GM13977 (cell line): ENCODE measurements around the gene OTOGL.

Experiments used
- DNase-seq: peaks from one replicate; pipeline ENCODE4 v3.0.0; 2012; ENCODE audit warnings: low spot score
- CTCF ChIP-seq: IDR thresholded peaks from 2 replicates; pipeline ENCODE4 v1.5.1; 2012; ENCODE audit warnings: mild to moderate bottlenecking, control low read depth; ENCODE audit not compliant: insufficient read depth; ENCODE audit errors: extremely low read depth, missing control alignments
- in situ Hi-C: fragments of 300-500 bp; cut with MboI; formaldehyde crosslinking; loops from one replicate; pipeline ENCODE4 v1.12.0; 2022; ENCODE audit warnings: low sequenced_read_pairs, low pct_unique_long_range_greater_than_20kb, mixed read lengths, inconsistent platforms; ENCODE audit not compliant: unreplicated experiment

Gene OTOGL

GRCh38 chr12:80272387-80272915 is 173.1 kb downstream of the OTOGL start:
- no peak for TF ChIP-seq CTCF
- DNase-seq, result no peak
- in situ Hi-C loops, result no loop called here

GRCh38 chr12:80273144-80273543 is 173.8 kb downstream of the OTOGL start:
- in situ Hi-C loops, result no loop called here
- no peak for DNase-seq
- TF ChIP-seq CTCF, result no peak

- no peak for DNase-seq
Observed at GRCh38 chr12:80277732-80278131, 178.4 kb downstream of the OTOGL start.

GRCh38 chr12:80282226-80282625 is 182.9 kb downstream of the OTOGL start:
- no peak for TF ChIP-seq CTCF
- no peak for DNase-seq
- in situ Hi-C loops, result no loop called here

More at GRCh38 chr12:80277732-80278131, 178.4 kb downstream of the OTOGL start:
- in situ Hi-C loops, result no loop called here
- no peak for TF ChIP-seq CTCF

GRCh38 chr12:80282761-80283160 is 183.4 kb downstream of the OTOGL start:
- in situ Hi-C loops, result no loop called here
- TF ChIP-seq CTCF, result no peak
- no peak for DNase-seq

GRCh38 chr12:80291108-80291754 is 191.9 kb downstream of the OTOGL start:
- TF ChIP-seq CTCF, result no peak
- in situ Hi-C loops, result no loop called here
- DNase-seq, result no peak
